Pancreas (tissue), 10 donors: Measurements from ENCODE around the gene SPTBN4. TPM values are rescaled to one million over a fixed set of nuclear protein-coding genes. Genes with fewer than 3 reads are reported as not detected.

Source experiments
- ATAC-seq, 4 donors: fragments of 200-7000 bp; cut with Tn5 transposase; one replicate each; pipeline versions ENCODE4 v1.8.0 to v1.9.1; 2020; ENCODE audit warnings: mild to moderate bottlenecking in 4 of 4, moderate library complexity in 4 of 4
- DNase-seq, 6 donors: peaks; one replicate each; pipeline ENCODE4 v3.0.0-alpha.2; 2020
- FAIRE-seq: peaks from 2 replicates; lab custom pipeline; 2012; peaks lifted over from hg19 to GRCh38; lab: Jason Lieb, UNC
- H3K27ac ChIP-seq, 4 donors: fragments of 200-600 bp; sonication (generic); 1 replicate in 3 of 4; 2 replicates in 1 of 4; pipeline versions ENCODE4 v1.5.0 to v1.8.0; 2020
- H3K27me3 ChIP-seq, 4 donors: fragments of 200-600 bp; one replicate each; pipeline ENCODE4 v1.8.0; 2021
- H3K36me3 ChIP-seq, 3 donors: fragments of 200-600 bp; sonication (generic) in 1 of 3; one replicate each; pipeline versions ENCODE4 v1.5.0 to v1.8.0; 2020 to 2021
- H3K4me1 ChIP-seq, 3 donors: fragments of 200-600 bp; one replicate each; pipeline ENCODE4 v1.8.0; 2021
- H3K4me3 ChIP-seq, 4 donors: fragments of 200-600 bp; sonication (generic) in 2 of 4; one replicate each; pipeline versions ENCODE4 v1.5.0 to v1.8.0; 2020 to 2021
- H3K9me3 ChIP-seq, 4 donors: fragments of 200-600 bp; one replicate each; pipeline ENCODE4 v1.8.0; 2021
- CTCF ChIP-seq, 4 donors: fragments of 200-600 bp; sonication (generic) in 3 of 4; IDR thresholded peaks; one replicate each; pipeline versions ENCODE4 v1.5.0 to v1.8.0; 2021; ENCODE audit warnings: antibody characterized with exemption in 4 of 4
- WGBS, 2 donors: extraction: QIAGEN DNeasy Blood & Tissue Kit; methylation state at CpG; one replicate each; pipeline ENCODE4 v1.1.7; 2013; 5-methylcytosine and 5-hydroxymethylcytosine counted together
- intact Hi-C, 3 donors: fragments of 100-400 bp; cut with DNase I; formaldehyde crosslinking; loops; one replicate each; pipeline versions ENCODE4 v1.11.1 to v1.14.2; 2022
- polyA plus RNA-seq, 2 donors: library from polyadenylated mRNA; stranded (reverse); fragments of 200-250 nt; gene quantifications; one replicate each; pipeline ENCODE4 v1.2.3, GENCODE V29; 2013
- total RNA-seq, 6 donors: library from RNA; stranded (reverse); fragmentation: NEBNext Ultra II Directional in 4 of 6; extraction: Animal tissue kit (Norgen Biotek cat#: 25700) in 4 of 6; gene quantifications; one replicate each; pipeline versions ENCODE4 v1.2.1 to v1.2.4, GENCODE V29; 2021 to 2023
- donor health status: healthy with polysubstance abuse.
- donor health status: DM: no; HTN: no; CAD: no; lungs with moderate emphysema.
- donor health status: DM: no; HTN: no; CAD: no.
- donor health status: control.
- donor health status: control.
- donor health status: Bipolar disorder and iron deficiency.
- donor health status: DM: yes; HTN: yes; CAD: no.
- donor health status: DM: no; HTN: no; CAD: no.
- donor health status: DM: no; HTN: no; CAD: no.
- donor health status: DM: yes; HTN: yes; CAD: no.

SPTBN4 gene
- total and polyA plus RNA-seq, 8 donors = 1.0 to 23.9 (median 1.7) TPM

- peaks cover 0 to 5% (median 0%) of the 10 kb centered on the region in 3 donors for H3K4me1 ChIP-seq
- ATAC-seq = peak in 3 of 4 donors; percentile 14 to 58 (median 51)
Measured at GRCh38 chr19:40613690-40614621, 147.2 kb downstream of the SPTBN4 start.

GRCh38 chr19:40614622-40615411, 148.0 kb downstream of the SPTBN4 start:
- TF ChIP-seq CTCF (IDR thresholded peaks at IDR 0.05) = no peak
- H3K4me3 ChIP-seq = peak overlapping the region in 2 of 4 donors; percentile 21 to 39
- no peaks in the 10 kb centered on the region for H3K4me1 ChIP-seq
- peak overlapping the region in 1 of 4 donors; percentile 22 for H3K27ac ChIP-seq
- H3K9me3 ChIP-seq = no peaks in the 10 kb centered on the region
- ATAC-seq (peak in 2 of 4 donors; percentile 10 to 47), FAIRE-seq (no peak), DNase-seq (peak in 4 of 6 donors; percentile 19 to 67 (median 52))
- WGBS, 2 donors = 53 to 60% methylated on average over 27 of the region's 27 CpGs
- H3K27me3 ChIP-seq = no peaks in the 10 kb centered on the region
- no peaks in the 10 kb centered on the region for H3K36me3 ChIP-seq
- intact Hi-C loops = no loop called here

More at GRCh38 chr19:40613690-40614621, 147.2 kb downstream of the SPTBN4 start:
- Histone ChIP-seq H3K27ac (peak overlapping the region in 1 of 4 donors; percentile 33), H3K9me3 (no peaks in the 10 kb centered on the region), H3K27me3 (no peaks in the 10 kb centered on the region), H3K4me3 (peak overlapping the region in 3 of 4 donors; percentile 15 to 39 (median 21)), H3K36me3 (no peaks in the 10 kb centered on the region)
- DNase-seq (peak in 5 of 6 donors; percentile 35 to 80 (median 57)), FAIRE-seq (no peak)
- 40 to 44% methylated on average over 58 to 67 of the region's 67 CpGs for WGBS, 2 donors
- TF ChIP-seq CTCF (IDR thresholded peaks at IDR 0.05) = no peak
- intact Hi-C loops = no loop called here

- Histone ChIP-seq H3K4me3 (no peak overlapping the region), H3K27ac (no peak overlapping the region), H3K27me3 (no peaks in the 10 kb centered on the region), H3K36me3 (no peaks in the 10 kb centered on the region), H3K4me1 (no peaks in the 10 kb centered on the region), H3K9me3 (no peaks in the 10 kb centered on the region)
- DNase-seq (no peak), ATAC-seq (no peak), FAIRE-seq (no peak)
- WGBS, 2 donors = 83 to 87% methylated on average over 5 of the region's 5 CpGs
- TF ChIP-seq CTCF (IDR thresholded peaks at IDR 0.05) = no peak
- intact Hi-C loops = no loop called here
Measured at GRCh38 chr19:40616178-40616577, 149.4 kb downstream of the SPTBN4 start.

GRCh38 chr19:40616941-40617340, 150.1 kb downstream of the SPTBN4 start:
- Histone ChIP-seq H3K27me3 (no peaks in the 10 kb centered on the region), H3K36me3 (no peaks in the 10 kb centered on the region), H3K4me3 (no peak overlapping the region), H3K9me3 (no peaks in the 10 kb centered on the region), H3K27ac (no peak overlapping the region), H3K4me1 (no peaks in the 10 kb centered on the region)
- intact Hi-C loops = no loop called here
- WGBS, 2 donors = 92 to 95% methylated on average over 17 of the region's 17 CpGs
- ATAC-seq (no peak), DNase-seq (peak in 1 of 6 donors; percentile 34), FAIRE-seq (no peak)
- TF ChIP-seq CTCF (IDR thresholded peaks at IDR 0.05) = no peak
